BE2C (cell line): ENCODE results near the gene KAZN.

Source experiments
- DNase-seq: peaks from one replicate; pipeline ENCODE4 v3.0.0-alpha.2; 2020
- H3K27me3 ChIP-seq: fragments of 250-450 bp; sonication (Bioruptor Pico); 2 replicates; pipeline ENCODE4 v1.5.1; 2020; ENCODE audit warnings: mild to moderate bottlenecking
- H3K36me3 ChIP-seq: fragments of 250-450 bp; sonication (Bioruptor Pico); 2 replicates; pipeline ENCODE4 v1.5.1; 2020; ENCODE audit warnings: mild to moderate bottlenecking
- H3K4me1 ChIP-seq: fragments of 250-450 bp; sonication (Bioruptor Pico); 2 replicates; pipeline ENCODE4 v1.5.1; 2020
- H3K4me3 ChIP-seq: 2 replicates; pipeline ENCODE4 v1.5.1; 2011; ENCODE audit warnings: low read depth, low read length
- H3K9me3 ChIP-seq: fragments of 250-450 bp; sonication (Bioruptor Pico); 2 replicates; pipeline ENCODE4 v1.5.1; 2020
- TF ChIP-seq, protein P1 (sequence below): IDR thresholded peaks from 2 replicates; pipeline ENCODE4 v1.5.1; 2012; ENCODE audit warnings: mild to moderate bottlenecking, low read depth, low read length

The KAZN gene

DNA sequence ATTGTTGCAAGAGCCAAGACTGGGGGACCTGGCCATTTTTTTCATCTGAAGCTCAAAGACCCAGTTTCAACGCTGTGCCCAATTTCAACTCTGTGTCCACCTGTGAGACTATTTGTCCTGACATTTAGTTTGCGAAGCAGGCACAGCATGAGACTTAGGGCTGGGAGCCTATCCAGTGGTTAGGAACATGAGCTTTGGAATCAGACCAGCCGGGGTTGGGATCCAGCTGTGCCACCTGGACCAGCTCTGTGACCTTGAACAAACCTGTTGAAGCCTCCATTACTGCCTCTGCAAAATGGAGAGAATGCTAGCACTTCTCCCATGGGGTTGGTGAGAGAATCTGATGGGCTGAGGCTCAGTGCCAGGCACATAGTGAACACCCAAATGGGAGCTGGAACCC lies 348.9 kb downstream of the KAZN start:
- Histone ChIP-seq H3K4me1 (no peaks in the 10 kb centered on the region), H3K4me3 (no peak overlapping the region)
- TF ChIP-seq, protein P1, sequence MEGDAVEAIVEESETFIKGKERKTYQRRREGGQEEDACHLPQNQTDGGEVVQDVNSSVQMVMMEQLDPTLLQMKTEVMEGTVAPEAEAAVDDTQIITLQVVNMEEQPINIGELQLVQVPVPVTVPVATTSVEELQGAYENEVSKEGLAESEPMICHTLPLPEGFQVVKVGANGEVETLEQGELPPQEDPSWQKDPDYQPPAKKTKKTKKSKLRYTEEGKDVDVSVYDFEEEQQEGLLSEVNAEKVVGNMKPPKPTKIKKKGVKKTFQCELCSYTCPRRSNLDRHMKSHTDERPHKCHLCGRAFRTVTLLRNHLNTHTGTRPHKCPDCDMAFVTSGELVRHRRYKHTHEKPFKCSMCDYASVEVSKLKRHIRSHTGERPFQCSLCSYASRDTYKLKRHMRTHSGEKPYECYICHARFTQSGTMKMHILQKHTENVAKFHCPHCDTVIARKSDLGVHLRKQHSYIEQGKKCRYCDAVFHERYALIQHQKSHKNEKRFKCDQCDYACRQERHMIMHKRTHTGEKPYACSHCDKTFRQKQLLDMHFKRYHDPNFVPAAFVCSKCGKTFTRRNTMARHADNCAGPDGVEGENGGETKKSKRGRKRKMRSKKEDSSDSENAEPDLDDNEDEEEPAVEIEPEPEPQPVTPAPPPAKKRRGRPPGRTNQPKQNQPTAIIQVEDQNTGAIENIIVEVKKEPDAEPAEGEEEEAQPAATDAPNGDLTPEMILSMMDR = no peak

DNA sequence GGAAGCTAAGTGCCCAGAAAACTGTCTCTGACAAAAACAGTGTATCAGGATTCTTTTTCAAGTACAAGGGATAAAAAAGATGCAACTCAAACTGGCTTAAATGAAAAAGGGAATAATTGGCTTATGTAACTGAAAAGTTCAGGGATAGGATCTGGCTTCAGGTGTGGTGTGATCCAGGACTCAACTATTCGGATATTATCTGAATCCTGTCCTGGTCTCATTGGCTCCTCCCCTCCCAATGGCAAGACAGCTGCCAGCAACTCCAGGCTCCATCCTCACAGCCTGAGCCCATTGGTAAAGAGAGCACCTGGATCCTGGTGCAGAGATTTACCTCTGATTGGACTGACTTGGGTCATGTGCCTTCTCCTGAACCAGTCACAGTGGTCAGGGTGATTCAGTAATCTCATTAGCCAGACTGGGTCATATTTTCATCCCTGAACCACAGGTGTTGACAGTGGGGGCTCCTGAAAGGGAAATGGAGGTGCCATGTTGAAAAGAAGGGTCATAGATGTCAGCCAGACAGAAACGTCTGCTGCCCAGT lies 349.7 kb downstream of the KAZN start:
- no peaks in the 10 kb centered on the region for H3K36me3 ChIP-seq

More for the DNA sequence above, 348.9 kb downstream of the KAZN start:
- Histone ChIP-seq H3K9me3 (no peaks in the 10 kb centered on the region), H3K36me3 (no peaks in the 10 kb centered on the region), H3K27me3 (no peaks in the 10 kb centered on the region)
- DNase-seq = no peak

DNA sequence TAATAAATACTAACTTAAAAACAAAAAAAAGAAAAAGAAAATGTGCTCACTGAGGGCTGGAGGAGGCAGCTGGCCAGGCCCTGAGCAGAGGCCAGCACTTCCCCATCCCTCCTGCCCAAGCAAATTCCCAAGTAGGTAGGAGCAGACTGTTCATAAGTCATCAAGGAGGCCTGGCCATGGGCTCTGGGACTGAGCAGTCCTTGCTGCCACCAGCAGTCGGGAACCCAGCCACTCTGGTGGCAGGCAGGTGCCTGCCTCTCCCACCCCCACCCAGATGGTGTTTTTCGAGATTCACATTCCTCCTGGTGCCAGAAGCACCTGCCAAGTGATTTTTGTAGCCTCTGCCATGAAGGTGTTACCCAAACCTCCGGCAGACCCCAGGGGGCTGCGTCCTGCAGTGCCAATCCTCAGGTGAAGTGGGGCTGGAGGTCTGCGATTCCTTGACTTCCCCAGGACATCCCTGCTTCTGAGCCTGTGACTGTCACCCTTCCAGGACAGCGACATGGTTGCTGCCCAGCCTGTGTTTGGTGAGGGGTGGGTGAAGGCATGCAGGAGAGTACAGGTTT lies 350.9 kb downstream of the KAZN start:
- Histone ChIP-seq H3K27me3 (no peaks in the 10 kb centered on the region), H3K4me1 (no peaks in the 10 kb centered on the region), H3K9me3 (no peaks in the 10 kb centered on the region), H3K4me3 (no peak overlapping the region), H3K36me3 (no peaks in the 10 kb centered on the region)
- TF ChIP-seq, protein P1 = no peak
- DNase-seq = no peak

More for the DNA sequence above, 349.7 kb downstream of the KAZN start:
- H3K27me3 ChIP-seq = no peaks in the 10 kb centered on the region
- TF ChIP-seq, protein P1 = no peak
- DNase-seq = no peak
- H3K4me1 ChIP-seq = no peaks in the 10 kb centered on the region
- no peak overlapping the region for H3K4me3 ChIP-seq
- no peaks in the 10 kb centered on the region for H3K9me3 ChIP-seq

DNA sequence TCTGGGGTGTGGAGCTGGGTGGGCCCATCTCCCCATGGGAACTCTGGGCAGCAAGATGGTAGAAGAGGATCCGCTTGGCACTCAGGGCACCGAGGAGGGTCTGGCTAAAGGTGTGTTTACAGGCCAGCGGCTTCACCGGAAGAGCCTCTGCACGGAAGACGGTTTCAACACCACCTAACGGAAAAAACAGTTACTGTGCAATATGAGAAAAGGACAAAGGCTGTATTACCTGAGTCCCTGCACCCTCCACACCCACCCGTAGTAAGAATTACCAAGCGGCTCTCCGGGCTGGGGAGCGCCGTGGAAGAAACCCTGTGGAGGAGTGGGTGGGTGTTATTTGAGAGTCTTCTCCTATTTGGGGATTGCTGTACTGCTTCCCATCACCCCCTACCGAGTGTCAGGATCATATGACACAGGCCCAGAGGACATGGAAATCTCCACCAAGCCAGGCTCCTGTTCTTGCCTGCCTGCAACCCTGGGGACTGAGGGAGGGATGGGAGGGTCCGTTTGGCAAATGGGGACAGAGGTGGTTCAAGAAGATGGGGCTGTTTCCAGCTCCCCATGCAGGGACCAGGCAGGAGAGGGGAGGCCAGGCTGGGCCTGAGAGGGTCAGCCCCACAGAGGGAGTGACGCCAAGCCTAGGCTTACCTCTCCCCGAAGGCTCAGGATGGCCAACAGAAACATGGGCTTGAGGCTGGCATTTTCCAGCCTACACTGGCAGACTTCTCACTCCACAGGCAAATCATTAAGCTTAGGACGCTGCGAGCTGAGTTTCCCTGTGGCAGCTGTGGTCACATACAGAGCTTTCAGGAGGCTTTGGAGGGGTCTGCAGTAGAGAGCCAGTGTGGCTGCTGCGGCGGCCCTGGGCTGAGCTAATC lies 351.6 kb downstream of the KAZN start:
- TF ChIP-seq, protein P1 = no peak
- Histone ChIP-seq H3K36me3 (no peaks in the 10 kb centered on the region), H3K4me1 (no peaks in the 10 kb centered on the region), H3K9me3 (no peaks in the 10 kb centered on the region), H3K27me3 (no peaks in the 10 kb centered on the region), H3K4me3 (no peak overlapping the region)
- no peak for DNase-seq

DNA sequence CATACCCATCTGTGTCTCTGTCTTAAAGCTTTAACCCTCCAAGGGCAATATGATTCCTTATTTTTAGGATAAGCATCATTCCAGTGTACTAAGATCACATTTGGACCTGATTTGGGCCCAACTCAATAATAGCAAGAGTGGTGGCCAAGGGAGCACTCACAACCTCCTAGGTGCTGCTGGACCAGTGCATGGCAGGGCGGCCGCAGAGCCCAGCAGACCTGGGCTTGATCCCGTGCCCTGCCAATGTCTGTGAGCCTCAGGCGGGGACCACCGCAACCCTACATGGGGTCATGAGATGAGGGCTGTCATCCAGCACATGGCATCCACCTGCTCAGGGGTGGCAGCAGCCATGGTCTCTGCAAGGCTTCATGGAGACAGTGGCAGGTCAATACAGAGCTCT lies 353.3 kb downstream of the KAZN start:
- TF ChIP-seq, protein P1 = no peak
- Histone ChIP-seq H3K36me3 (no peaks in the 10 kb centered on the region), H3K4me1 (no peaks in the 10 kb centered on the region), H3K27me3 (no peaks in the 10 kb centered on the region), H3K9me3 (no peaks in the 10 kb centered on the region), H3K4me3 (no peak overlapping the region)
- DNase-seq = no peak
